BLaER1 treated with 17β-estradiol and CSF1 and Interleukin-3, amounts not matched to agents 10 nM and 100 nM (cell line): ENCODE results near the gene ARV1.

Source experiments
- H3K27ac ChIP-seq, 11 experiments: shearing (Covaris generic); formaldehyde crosslinking; 2 replicates each; pipeline ENCODE4 v1.8.1; 2022
- H3K27me3 ChIP-seq, 11 experiments: shearing (Covaris generic); formaldehyde crosslinking; 2 replicates each; pipeline ENCODE4 v1.8.1; 2022
- H3K36me3 ChIP-seq, 11 experiments: shearing (Covaris generic); formaldehyde crosslinking; 2 replicates each; pipeline ENCODE4 v1.8.1; 2022
- H3K4me1 ChIP-seq, 10 experiments: shearing (Covaris generic); formaldehyde crosslinking; 2 replicates each; pipeline ENCODE4 v1.8.1; 2022
- H3K4me2 ChIP-seq, 11 experiments: shearing (Covaris generic); formaldehyde crosslinking; 2 replicates each; pipeline ENCODE4 v1.8.1; 2022
- H3K4me3 ChIP-seq, 10 experiments: shearing (Covaris generic); formaldehyde crosslinking; 2 replicates each; pipeline ENCODE4 v1.8.1; 2022
- H3K9ac ChIP-seq, 11 experiments: shearing (Covaris generic); formaldehyde crosslinking; 2 replicates each; pipeline ENCODE4 v1.8.1; 2022
- H3K9me3 ChIP-seq, 11 experiments: shearing (Covaris generic); formaldehyde crosslinking; replicated peaks in 1 of 11; 2 replicates each; pipeline ENCODE4 v1.8.1; 2022
- H4K20me1 ChIP-seq, 11 experiments: shearing (Covaris generic); formaldehyde crosslinking; 2 replicates each; pipeline ENCODE4 v1.8.1; 2022
- Cebpa-rat ChIP-seq, 11 experiments: shearing (Covaris generic); IDR thresholded peaks; 2 replicates each; pipeline ENCODE4 v1.8.1; 2022

The ARV1 gene

GRCh38 chr1:230943048-230943593 lies 35.8 kb upstream of the ARV1 start:
- H3K36me3 ChIP-seq, result peaks cover 21 to 83% (median 32%) of the 10 kb centered on the region in 11 experiments
- no peaks in the 10 kb centered on the region; a peak in 1 of 22 replicates for H4K20me1 ChIP-seq
- peaks cover 0 to 6% (median 5%) of the 10 kb centered on the region in 10 experiments; a peak in 11 of 20 replicates for H3K4me1 ChIP-seq
- H3K27me3 ChIP-seq, result no peaks in the 10 kb centered on the region
- H3K9me3 ChIP-seq, result peaks cover 0 to 9% (median 3%) of the 10 kb centered on the region in 11 experiments; a peak in 6 of 22 replicates
- H3K9ac ChIP-seq, result no peak overlapping the region
- no peak overlapping the region for H3K4me2 ChIP-seq
- H3K27ac ChIP-seq, result no peak overlapping the region
- TF ChIP-seq Cebpa-rat (IDR thresholded peaks at IDR 0.05), result no peak
- H3K4me3 ChIP-seq, result no peak overlapping the region

GRCh38 chr1:230948301-230948700 lies 30.6 kb upstream of the ARV1 start:
- H4K20me1 ChIP-seq, result no peaks in the 10 kb centered on the region; a peak in 1 of 22 replicates
- peaks cover 18 to 70% (median 30%) of the 10 kb centered on the region in 11 experiments; a peak in 21 of 22 replicates for H3K36me3 ChIP-seq
- H3K4me2 ChIP-seq, result peak overlapping the region in 8 of 11 experiments; percentile 14 to 59 (median 30); a peak in 9 of 22 replicates
- H3K4me3 ChIP-seq, result no peak overlapping the region
- H3K27me3 ChIP-seq, result no peaks in the 10 kb centered on the region
- H3K9me3 ChIP-seq, result peaks cover 0 to 7% (median 3%) of the 10 kb centered on the region in 11 experiments; a peak in 6 of 22 replicates
- no peak for TF ChIP-seq Cebpa-rat (IDR thresholded peaks at IDR 0.05)
- no peak overlapping the region for H3K9ac ChIP-seq
- H3K27ac ChIP-seq, result no peak overlapping the region
- H3K4me1 ChIP-seq, result peaks cover 4 to 15% (median 13%) of the 10 kb centered on the region in 10 experiments; a peak in 18 of 20 replicates

GRCh38 chr1:230948903-230949302 lies 30.0 kb upstream of the ARV1 start:
- Histone ChIP-seq H3K4me2 (peak overlapping the region in 6 of 11 experiments; percentile 14 to 59 (median 36); a peak in 8 of 22 replicates), H3K27ac (no peak overlapping the region), H3K27me3 (no peaks in the 10 kb centered on the region), H3K4me1 (peaks cover 4 to 15% (median 13%) of the 10 kb centered on the region in 10 experiments; a peak in 18 of 20 replicates), H3K36me3 (peaks cover 18 to 70% (median 30%) of the 10 kb centered on the region in 11 experiments; a peak in 21 of 22 replicates), H3K4me3 (no peak overlapping the region), H3K9ac (no peak overlapping the region), H4K20me1 (no peaks in the 10 kb centered on the region; a peak in 1 of 22 replicates), H3K9me3 (peaks cover 0 to 1% (median 0%) of the 10 kb centered on the region in 11 experiments; a peak in 1 of 22 replicates)
- TF ChIP-seq Cebpa-rat (IDR thresholded peaks at IDR 0.05), result no peak

GRCh38 chr1:230950404-230950803 lies 28.5 kb upstream of the ARV1 start:
- Histone ChIP-seq H3K27ac (no peak overlapping the region), H3K27me3 (no peaks in the 10 kb centered on the region), H3K4me2 (no peak overlapping the region), H3K36me3 (peaks cover 13 to 72% (median 23%) of the 10 kb centered on the region in 11 experiments; a peak in 20 of 22 replicates), H3K4me3 (no peak overlapping the region), H3K9ac (no peak overlapping the region), H3K9me3 (no peaks in the 10 kb centered on the region), H4K20me1 (no peaks in the 10 kb centered on the region; a peak in 1 of 22 replicates), H3K4me1 (peaks cover 4 to 15% (median 13%) of the 10 kb centered on the region in 10 experiments; a peak in 18 of 20 replicates)
- TF ChIP-seq Cebpa-rat (IDR thresholded peaks at IDR 0.05), result no peak

- Histone ChIP-seq H3K36me3 (peaks cover 40 to 94% (median 56%) of the 10 kb centered on the region in 11 experiments), H3K4me2 (no peak overlapping the region), H3K4me3 (no peak overlapping the region), H3K9ac (no peak overlapping the region), H3K9me3 (no peaks in the 10 kb centered on the region), H3K27me3 (no peaks in the 10 kb centered on the region), H3K27ac (no peak overlapping the region), H3K4me1 (no peaks in the 10 kb centered on the region), H4K20me1 (no peaks in the 10 kb centered on the region)
- no peak for TF ChIP-seq Cebpa-rat (IDR thresholded peaks at IDR 0.05)
Measured at GRCh38 chr1:230957580-230957989, 21.3 kb upstream of the ARV1 start.

GRCh38 chr1:230958370-230958769 lies 20.5 kb upstream of the ARV1 start:
- H3K4me3 ChIP-seq, result no peak overlapping the region
- no peak overlapping the region for H3K4me2 ChIP-seq
- no peaks in the 10 kb centered on the region for H4K20me1 ChIP-seq
- H3K9me3 ChIP-seq, result no peaks in the 10 kb centered on the region
- H3K9ac ChIP-seq, result no peak overlapping the region
- no peaks in the 10 kb centered on the region for H3K27me3 ChIP-seq
- H3K27ac ChIP-seq, result no peak overlapping the region
- no peak for TF ChIP-seq Cebpa-rat (IDR thresholded peaks at IDR 0.05)
- peaks cover 40 to 86% (median 52%) of the 10 kb centered on the region in 11 experiments for H3K36me3 ChIP-seq
- H3K4me1 ChIP-seq, result no peaks in the 10 kb centered on the region

GRCh38 chr1:230964896-230965295 lies 14.0 kb upstream of the ARV1 start:
- Histone ChIP-seq H3K9ac (no peak overlapping the region), H3K9me3 (peaks cover 0 to 14% (median 4%) of the 10 kb centered on the region in 11 experiments; a peak in 3 of 22 replicates), H3K36me3 (peaks cover 3 to 27% (median 18%) of the 10 kb centered on the region in 11 experiments; a peak in 19 of 22 replicates), H4K20me1 (peaks cover 0 to 21% (median 0%) of the 10 kb centered on the region in 11 experiments; a peak in 2 of 22 replicates), H3K4me1 (peaks cover 0 to 9% (median 0%) of the 10 kb centered on the region in 10 experiments; a peak in 1 of 20 replicates), H3K27me3 (no peaks in the 10 kb centered on the region), H3K4me3 (no peak overlapping the region), H3K4me2 (no peak overlapping the region), H3K27ac (no peak overlapping the region)
- TF ChIP-seq Cebpa-rat (IDR thresholded peaks at IDR 0.05), result no peak

GRCh38 chr1:230965535-230965934 lies 13.4 kb upstream of the ARV1 start:
- H3K27ac ChIP-seq, result no peak overlapping the region

GRCh38 chr1:230966358-230966873 lies 12.5 kb upstream of the ARV1 start:
- Histone ChIP-seq H3K36me3 (peaks cover 0 to 20% (median 9%) of the 10 kb centered on the region in 11 experiments; a peak in 13 of 22 replicates), H3K27ac (no peak overlapping the region), H3K4me1 (peaks cover 0 to 9% (median under 1%) of the 10 kb centered on the region in 10 experiments; a peak in 7 of 20 replicates), H3K4me2 (no peak overlapping the region), H3K4me3 (no peak overlapping the region), H4K20me1 (peaks cover 0 to 30% (median 0%) of the 10 kb centered on the region in 11 experiments; a peak in 2 of 22 replicates), H3K9me3 (peaks cover 0 to 14% (median 4%) of the 10 kb centered on the region in 11 experiments; a peak in 3 of 22 replicates), H3K9ac (no peak overlapping the region), H3K27me3 (no peaks in the 10 kb centered on the region)
- TF ChIP-seq Cebpa-rat (IDR thresholded peaks at IDR 0.05), result no peak

More at GRCh38 chr1:230965535-230965934, 13.4 kb upstream of the ARV1 start:
- H3K9me3 ChIP-seq, result peaks cover 0 to 14% (median 4%) of the 10 kb centered on the region in 11 experiments; a peak in 3 of 22 replicates
- H4K20me1 ChIP-seq, result peaks cover 0 to 27% (median 0%) of the 10 kb centered on the region in 11 experiments; a peak in 2 of 22 replicates
- H3K9ac ChIP-seq, result no peak overlapping the region
- H3K36me3 ChIP-seq, result peaks cover 2 to 27% (median 18%) of the 10 kb centered on the region in 11 experiments; a peak in 16 of 22 replicates
- H3K27me3 ChIP-seq, result no peaks in the 10 kb centered on the region
- H3K4me3 ChIP-seq, result no peak overlapping the region
- H3K4me2 ChIP-seq, result no peak overlapping the region
- H3K4me1 ChIP-seq, result peaks cover 0 to 9% (median 0%) of the 10 kb centered on the region in 10 experiments; a peak in 1 of 20 replicates
- no peak for TF ChIP-seq Cebpa-rat (IDR thresholded peaks at IDR 0.05)
